ENCODE results near the gene FEM1C.

DNA sequence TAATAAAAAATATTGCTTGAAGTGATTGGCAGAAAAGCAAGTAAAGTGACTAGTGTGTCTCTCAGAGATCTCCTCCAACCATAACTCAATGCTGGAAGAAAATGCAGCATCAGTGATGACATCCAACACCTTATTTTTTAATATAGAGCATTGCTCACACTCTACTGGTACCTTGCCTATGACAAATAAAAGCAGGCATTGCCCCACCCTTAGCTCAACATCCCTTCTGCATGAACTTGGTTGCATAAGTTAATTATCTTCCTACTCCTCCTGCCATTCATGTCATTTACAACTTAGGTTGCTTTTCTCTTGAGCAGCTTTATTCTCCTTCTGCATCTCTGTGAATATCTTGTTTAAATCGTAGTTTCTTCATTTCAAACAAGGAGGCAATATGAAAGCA is 41.2 kb downstream of the FEM1C start:
- TF ChIP-seq, protein P1, sequence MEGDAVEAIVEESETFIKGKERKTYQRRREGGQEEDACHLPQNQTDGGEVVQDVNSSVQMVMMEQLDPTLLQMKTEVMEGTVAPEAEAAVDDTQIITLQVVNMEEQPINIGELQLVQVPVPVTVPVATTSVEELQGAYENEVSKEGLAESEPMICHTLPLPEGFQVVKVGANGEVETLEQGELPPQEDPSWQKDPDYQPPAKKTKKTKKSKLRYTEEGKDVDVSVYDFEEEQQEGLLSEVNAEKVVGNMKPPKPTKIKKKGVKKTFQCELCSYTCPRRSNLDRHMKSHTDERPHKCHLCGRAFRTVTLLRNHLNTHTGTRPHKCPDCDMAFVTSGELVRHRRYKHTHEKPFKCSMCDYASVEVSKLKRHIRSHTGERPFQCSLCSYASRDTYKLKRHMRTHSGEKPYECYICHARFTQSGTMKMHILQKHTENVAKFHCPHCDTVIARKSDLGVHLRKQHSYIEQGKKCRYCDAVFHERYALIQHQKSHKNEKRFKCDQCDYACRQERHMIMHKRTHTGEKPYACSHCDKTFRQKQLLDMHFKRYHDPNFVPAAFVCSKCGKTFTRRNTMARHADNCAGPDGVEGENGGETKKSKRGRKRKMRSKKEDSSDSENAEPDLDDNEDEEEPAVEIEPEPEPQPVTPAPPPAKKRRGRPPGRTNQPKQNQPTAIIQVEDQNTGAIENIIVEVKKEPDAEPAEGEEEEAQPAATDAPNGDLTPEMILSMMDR (IDR thresholded peaks at IDR 0.05; ENCODE audit: insufficient read depth, low read length), result no peak
- TF ChIP-seq SPI1 (IDR thresholded peaks at IDR 0.05; ENCODE audit: borderline replicate concordance, low read depth), result no peak
- no peak for TF ChIP-seq POLR2AphosphoS5 (IDR thresholded peaks at IDR 0.05; ENCODE audit: low read depth)
- TF ChIP-seq, protein P2, sequence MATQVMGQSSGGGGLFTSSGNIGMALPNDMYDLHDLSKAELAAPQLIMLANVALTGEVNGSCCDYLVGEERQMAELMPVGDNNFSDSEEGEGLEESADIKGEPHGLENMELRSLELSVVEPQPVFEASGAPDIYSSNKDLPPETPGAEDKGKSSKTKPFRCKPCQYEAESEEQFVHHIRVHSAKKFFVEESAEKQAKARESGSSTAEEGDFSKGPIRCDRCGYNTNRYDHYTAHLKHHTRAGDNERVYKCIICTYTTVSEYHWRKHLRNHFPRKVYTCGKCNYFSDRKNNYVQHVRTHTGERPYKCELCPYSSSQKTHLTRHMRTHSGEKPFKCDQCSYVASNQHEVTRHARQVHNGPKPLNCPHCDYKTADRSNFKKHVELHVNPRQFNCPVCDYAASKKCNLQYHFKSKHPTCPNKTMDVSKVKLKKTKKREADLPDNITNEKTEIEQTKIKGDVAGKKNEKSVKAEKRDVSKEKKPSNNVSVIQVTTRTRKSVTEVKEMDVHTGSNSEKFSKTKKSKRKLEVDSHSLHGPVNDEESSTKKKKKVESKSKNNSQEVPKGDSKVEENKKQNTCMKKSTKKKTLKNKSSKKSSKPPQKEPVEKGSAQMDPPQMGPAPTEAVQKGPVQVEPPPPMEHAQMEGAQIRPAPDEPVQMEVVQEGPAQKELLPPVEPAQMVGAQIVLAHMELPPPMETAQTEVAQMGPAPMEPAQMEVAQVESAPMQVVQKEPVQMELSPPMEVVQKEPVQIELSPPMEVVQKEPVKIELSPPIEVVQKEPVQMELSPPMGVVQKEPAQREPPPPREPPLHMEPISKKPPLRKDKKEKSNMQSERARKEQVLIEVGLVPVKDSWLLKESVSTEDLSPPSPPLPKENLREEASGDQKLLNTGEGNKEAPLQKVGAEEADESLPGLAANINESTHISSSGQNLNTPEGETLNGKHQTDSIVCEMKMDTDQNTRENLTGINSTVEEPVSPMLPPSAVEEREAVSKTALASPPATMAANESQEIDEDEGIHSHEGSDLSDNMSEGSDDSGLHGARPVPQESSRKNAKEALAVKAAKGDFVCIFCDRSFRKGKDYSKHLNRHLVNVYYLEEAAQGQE (IDR thresholded peaks at IDR 0.05; ENCODE audit: insufficient replicate concordance, low read depth), result no peak
- no peak for TF ChIP-seq GABPA (IDR thresholded peaks at IDR 0.05; ENCODE audit: low read depth)
